ENCODE data around the gene SUB1.
"Not testable (repeated sequence)": the region's sequence is repeated elsewhere in the genome, so short reads cannot be mapped to it uniquely, and the experiment has no call there.

Gene SUB1

GRCh38 chr5:32566319-32567111 is 18.8 kb upstream of the SUB1 start:
- no peak for DNase-seq

GRCh38 chr5:32571128-32571527 is 14.2 kb upstream of the SUB1 start:
- DNase-seq, result no peak

GRCh38 chr5:32572778-32573480 is 12.4 kb upstream of the SUB1 start:
- no peak for DNase-seq

- not testable (repeated sequence) for DNase-seq
Measured at GRCh38 chr5:32573481-32573854, 11.9 kb upstream of the SUB1 start.

GRCh38 chr5:32574540-32575175 is 10.7 kb upstream of the SUB1 start:
- no peak for DNase-seq

- no peak for DNase-seq
Measured at GRCh38 chr5:32578363-32578762, 7.0 kb upstream of the SUB1 start.

GRCh38 chr5:32578764-32579163 is 6.6 kb upstream of the SUB1 start:
- DNase-seq, result no peak

- peak; percentile 52 for DNase-seq
Measured at GRCh38 chr5:32581010-32581785, 4.2 kb upstream of the SUB1 start.

GRCh38 chr5:32583582-32584232 is 1.6 kb upstream of the SUB1 start:
- no peak for DNase-seq

GRCh38 chr5:32584646-32585045 is 711 bp upstream of the SUB1 start:
- no peak for DNase-seq

GRCh38 chr5:32585122-32585445 is 273 bp upstream of the SUB1 start:
- DNase-seq, result no peak

GRCh38 chr5:32586276-32586599 is 881 bp downstream of the SUB1 start:
- DNase-seq, result no peak

GRCh38 chr5:32587067-32587551 is 1.8 kb downstream of the SUB1 start:
- no peak for DNase-seq

- DNase-seq, result no peak
Measured at GRCh38 chr5:32589416-32589815, 4.1 kb downstream of the SUB1 start.

- peak; percentile 83 for DNase-seq
Measured at GRCh38 chr5:32589942-32590869, 4.8 kb downstream of the SUB1 start.

- no peak for DNase-seq
Measured at GRCh38 chr5:32595118-32595517, 9.8 kb downstream of the SUB1 start.

- peak; percentile 69 for DNase-seq
Measured at GRCh38 chr5:32597041-32597629, 11.8 kb downstream of the SUB1 start.

- DNase-seq, result peak; percentile 61
Measured at GRCh38 chr5:32598260-32598937, 13.0 kb downstream of the SUB1 start.

- DNase-seq, result no peak
Measured at GRCh38 chr5:32598997-32599549, 13.7 kb downstream of the SUB1 start.

- no peak for DNase-seq
Measured at GRCh38 chr5:32600054-32600622, 14.8 kb downstream of the SUB1 start.
